A673 (cell line): ENCODE measurements around the gene ABCB8. TPM values are rescaled to one million over a fixed set of nuclear protein-coding genes. Genes with fewer than 3 reads are reported as not detected.

ENCODE experiments used
- BruUV-seq: library from RNA; stranded (reverse); fragments of 400-500 nt; replicated peaks from 2 replicates; lab custom pipeline; 2021; lab: Mats Ljungman, UMichigan
- CTCF ChIA-PET: fragments of 300-600 bp; sonication (Branson Sonifier 250); formaldehyde crosslinking; loops from one replicate; lab custom pipeline; 2022; ENCODE audit warnings: antibody characterized with exemption; lab: Charles Lee
- POLR2A ChIA-PET: fragments of 300-600 bp; sonication (Branson Sonifier 250); formaldehyde crosslinking; loops from one replicate; lab custom pipeline; 2022; ENCODE audit warnings: antibody characterized with exemption; ENCODE audit not compliant: low non-redundant PET; lab: Charles Lee
- DNase-seq: peaks from one replicate; pipeline ENCODE4 v3.0.0-alpha.2; 2015; ENCODE audit warnings: low spot score
- H3K27ac ChIP-seq: fragments of 200-600 bp; sonication (generic); 2 replicates; pipeline ENCODE4 v1.5.1; 2016; ENCODE audit warnings: mixed run types, low read depth, mild to moderate bottlenecking, mixed read lengths, antibody characterized with exemption, low read length; ENCODE audit not compliant: poor library complexity, severe bottlenecking
- H3K27me3 ChIP-seq: fragments of 200-600 bp; sonication (generic); replicated peaks from 2 replicates; pipeline ENCODE4 v1.6.1; 2017; ENCODE audit warnings: mixed run types, low read depth, mild to moderate bottlenecking, mixed read lengths, antibody characterized with exemption, low read length; ENCODE audit not compliant: insufficient read depth, poor library complexity
- H3K36me3 ChIP-seq: fragments of 200-600 bp; sonication (generic); 2 replicates; pipeline ENCODE4 v1.6.1; 2016; ENCODE audit warnings: mixed run types, mild to moderate bottlenecking, mixed read lengths, antibody characterized with exemption, low read length; ENCODE audit not compliant: insufficient read depth, poor library complexity, severe bottlenecking
- H3K4me1 ChIP-seq: fragments of 200-600 bp; sonication (generic); 2 replicates; pipeline ENCODE4 v1.6.1; 2017; ENCODE audit warnings: mixed run types, mild to moderate bottlenecking, mixed read lengths, antibody characterized with exemption, low read length; ENCODE audit not compliant: insufficient read depth, poor library complexity, severe bottlenecking
- H3K4me3 ChIP-seq: fragments of 200-600 bp; sonication (generic); 2 replicates; pipeline ENCODE4 v1.5.1; 2016; ENCODE audit warnings: low read depth, mixed run types, mild to moderate bottlenecking, mixed read lengths, low read length; ENCODE audit not compliant: poor library complexity, severe bottlenecking
- H3K9me3 ChIP-seq: fragments of 200-600 bp; sonication (generic); 2 replicates; pipeline ENCODE4 v1.6.1; 2016; ENCODE audit warnings: mixed run types, low read depth, mild to moderate bottlenecking, mixed read lengths, antibody characterized with exemption, low read length; ENCODE audit not compliant: poor library complexity, severe bottlenecking
- EZH2 ChIP-seq: fragments of 200-600 bp; sonication (generic); IDR thresholded peaks from 2 replicates; pipeline ENCODE4 v1.6.1; 2017; ENCODE audit warnings: borderline replicate concordance, low read depth, mild to moderate bottlenecking, mixed read lengths, antibody characterized with exemption, low read length; ENCODE audit not compliant: poor library complexity, severe bottlenecking
- intact Hi-C: fragments of 100-400 bp; cut with micrococcal nuclease; formaldehyde crosslinking; loops from one replicate; pipeline ENCODE4 v1.10.0; 2022; ENCODE audit not compliant: unreplicated experiment
- total RNA-seq: library from RNA; stranded (reverse); gene quantifications from 2 replicates; pipeline ENCODE4 v1.2.3, GENCODE V29; 2021
- TF ChIP-seq, protein P1 (sequence below): fragments of 300-800, 200-600 bp; sonication (generic); conservative IDR thresholded peaks from 2 replicates; pipeline ENCODE4 v1.5.1; 2017; ENCODE audit warnings: low read depth, mild to moderate bottlenecking, antibody characterized with exemption, low read length, moderate library complexity, mixed read lengths

Gene ABCB8
- total RNA-seq, 1 experiment from 2014 or later, result 50.9 TPM

DNA sequence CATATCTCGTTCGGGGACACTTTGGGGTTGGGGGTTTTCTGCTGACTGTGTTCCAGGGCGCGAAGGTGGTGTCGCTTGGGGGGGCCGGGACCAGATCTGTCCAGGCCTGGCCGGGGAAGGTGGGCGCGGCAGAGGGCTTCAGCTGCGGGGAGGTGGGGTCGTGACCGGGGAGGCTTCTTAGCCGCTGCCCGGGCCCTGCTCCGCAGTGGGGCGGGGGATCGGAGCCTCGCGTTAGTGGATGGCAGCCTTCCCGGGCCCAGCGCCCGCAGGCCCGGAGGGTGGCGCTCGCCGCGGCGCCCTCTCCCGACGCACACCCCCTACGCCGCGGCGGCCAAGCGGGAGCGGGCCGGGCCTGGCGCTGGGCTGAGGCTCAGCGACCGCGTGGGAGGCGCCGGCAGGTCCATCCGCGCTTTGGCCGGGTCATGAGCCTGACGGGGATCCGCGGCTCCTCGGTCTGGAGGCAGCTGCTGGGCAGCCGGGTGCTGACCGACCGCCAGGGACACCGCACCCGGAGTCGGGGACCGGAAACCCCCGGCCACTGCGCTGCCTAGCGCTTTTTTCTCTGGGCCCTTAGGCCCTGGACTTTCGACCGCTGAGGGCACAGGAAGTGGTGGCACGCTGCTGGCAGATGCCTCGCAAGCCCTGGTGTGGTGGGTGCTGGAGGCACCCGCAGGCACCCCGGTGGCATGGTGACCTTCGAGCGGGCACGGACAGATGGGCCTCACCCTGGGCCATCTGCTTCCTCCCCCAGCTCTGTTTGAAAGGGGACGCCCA lies 59.2 kb downstream of the ABCB8 start:
- H3K9me3 ChIP-seq, result no peaks in the 10 kb centered on the region
- H3K27me3 ChIP-seq, result no peaks in the 10 kb centered on the region
- H3K36me3 ChIP-seq, result peaks cover 13% of the 10 kb centered on the region
- peak overlapping the region; percentile 95 for H3K4me3 ChIP-seq
- DNase-seq, result peak; percentile 72
- no peak for TF ChIP-seq EZH2
- TF ChIP-seq, protein P1, sequence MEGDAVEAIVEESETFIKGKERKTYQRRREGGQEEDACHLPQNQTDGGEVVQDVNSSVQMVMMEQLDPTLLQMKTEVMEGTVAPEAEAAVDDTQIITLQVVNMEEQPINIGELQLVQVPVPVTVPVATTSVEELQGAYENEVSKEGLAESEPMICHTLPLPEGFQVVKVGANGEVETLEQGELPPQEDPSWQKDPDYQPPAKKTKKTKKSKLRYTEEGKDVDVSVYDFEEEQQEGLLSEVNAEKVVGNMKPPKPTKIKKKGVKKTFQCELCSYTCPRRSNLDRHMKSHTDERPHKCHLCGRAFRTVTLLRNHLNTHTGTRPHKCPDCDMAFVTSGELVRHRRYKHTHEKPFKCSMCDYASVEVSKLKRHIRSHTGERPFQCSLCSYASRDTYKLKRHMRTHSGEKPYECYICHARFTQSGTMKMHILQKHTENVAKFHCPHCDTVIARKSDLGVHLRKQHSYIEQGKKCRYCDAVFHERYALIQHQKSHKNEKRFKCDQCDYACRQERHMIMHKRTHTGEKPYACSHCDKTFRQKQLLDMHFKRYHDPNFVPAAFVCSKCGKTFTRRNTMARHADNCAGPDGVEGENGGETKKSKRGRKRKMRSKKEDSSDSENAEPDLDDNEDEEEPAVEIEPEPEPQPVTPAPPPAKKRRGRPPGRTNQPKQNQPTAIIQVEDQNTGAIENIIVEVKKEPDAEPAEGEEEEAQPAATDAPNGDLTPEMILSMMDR, result peak; percentile 51
- H3K27ac ChIP-seq, result peak overlapping the region; percentile 92
- intact Hi-C loops, result no loop called here
- CTCF ChIA-PET, result no interaction called here
- no TSS peak for BruUV-seq
- peaks cover 29% of the 10 kb centered on the region for H3K4me1 ChIP-seq
- POLR2A ChIA-PET, result no interaction called here

DNA sequence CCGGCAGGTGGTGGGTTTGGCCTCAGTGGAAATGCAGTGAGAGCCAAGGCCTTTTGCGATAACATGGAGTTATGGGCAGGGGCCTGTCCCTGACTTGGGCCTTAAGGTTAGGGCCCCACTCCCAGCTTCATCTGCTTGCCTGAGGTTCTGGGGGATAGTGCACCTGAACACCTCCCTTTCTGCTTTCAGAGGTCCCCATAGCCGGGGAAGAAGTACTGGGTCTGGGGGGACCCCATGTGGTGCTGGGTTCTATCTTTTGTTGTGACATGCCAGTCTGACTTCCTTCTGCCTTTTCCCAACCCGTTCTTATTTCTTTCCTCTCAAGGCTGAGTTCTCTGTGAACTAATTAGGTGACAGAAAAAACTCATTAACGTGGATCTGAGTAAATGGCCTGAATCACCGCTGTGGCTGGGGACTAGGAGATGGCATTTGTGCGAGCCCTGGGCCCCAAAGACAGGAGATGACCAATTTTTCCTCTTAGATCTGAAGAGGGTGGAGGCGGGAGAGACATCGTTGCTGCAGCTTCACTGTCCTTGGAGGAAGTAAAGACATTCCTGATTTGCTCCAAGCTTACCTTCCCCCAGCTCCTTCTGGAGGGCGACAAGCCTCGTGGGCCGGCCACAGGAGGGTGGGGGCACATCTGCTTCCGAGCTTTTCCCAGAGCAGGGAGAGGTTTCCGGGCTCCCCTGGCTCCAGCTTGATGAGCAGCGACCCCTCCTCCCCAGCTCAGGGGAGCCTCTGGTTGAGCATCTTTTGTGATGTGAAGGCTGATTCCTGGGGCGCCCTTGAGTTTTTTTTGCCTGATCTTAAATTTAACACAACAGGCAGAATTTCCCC lies 60.0 kb downstream of the ABCB8 start:
- TSS peak; percentile 26 for BruUV-seq
- Histone ChIP-seq H3K27ac (peak overlapping the region; percentile 92), H3K4me3 (peak overlapping the region; percentile 95), H3K4me1 (peaks cover 25% of the 10 kb centered on the region), H3K27me3 (no peaks in the 10 kb centered on the region), H3K36me3 (peaks cover 15% of the 10 kb centered on the region), H3K9me3 (no peaks in the 10 kb centered on the region)
- intact Hi-C loops, result no loop called here
- ChIA-PET CTCF (no interaction called here), POLR2A (no interaction called here)
- no peak for DNase-seq
- TF ChIP-seq, protein P1, result no peak
- no peak for TF ChIP-seq EZH2

DNA sequence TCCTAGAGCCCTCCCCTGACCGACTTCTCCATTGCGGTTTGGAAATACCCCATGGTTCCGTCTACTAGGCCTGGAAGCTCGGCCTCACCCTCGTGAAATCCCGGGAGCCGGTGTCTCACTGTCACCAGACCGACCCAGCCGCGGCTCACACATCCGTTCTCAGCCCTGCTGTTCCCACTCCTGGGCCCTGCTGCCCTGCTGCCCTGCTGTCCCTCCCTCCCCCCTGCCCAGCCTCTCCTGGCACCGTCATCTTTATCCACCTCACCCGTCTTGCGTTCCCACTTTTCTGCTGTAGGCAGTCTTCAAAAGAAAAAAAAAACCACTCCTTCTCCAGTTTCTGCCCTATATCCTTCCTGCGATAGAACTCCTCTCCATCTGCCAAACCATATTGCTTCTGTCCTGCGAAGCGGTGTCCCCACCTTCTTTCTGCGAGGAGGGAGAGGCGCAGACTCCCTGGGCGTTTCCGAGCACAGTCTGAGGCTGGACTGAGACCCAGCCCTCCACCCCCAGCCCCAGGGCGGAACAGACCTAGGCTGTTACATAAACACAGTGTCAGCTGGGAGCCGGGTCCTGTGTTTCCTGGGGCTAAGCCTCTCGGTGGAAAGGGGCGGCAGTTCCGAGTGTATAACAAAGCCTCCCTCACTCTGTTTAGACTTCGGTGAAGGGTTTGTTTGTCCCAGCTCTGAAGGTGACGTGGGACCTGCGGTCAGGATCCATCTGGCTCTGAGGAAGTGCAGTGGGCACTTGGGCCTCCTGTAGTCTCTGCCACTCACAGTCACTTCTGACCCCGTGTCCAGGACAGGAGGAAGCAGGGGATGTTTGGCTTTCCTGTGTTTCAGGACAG lies 60.8 kb downstream of the ABCB8 start:
- BruUV-seq, result no TSS peak
- Histone ChIP-seq H3K4me1 (peaks cover 20% of the 10 kb centered on the region), H3K4me3 (no peak overlapping the region), H3K27me3 (no peaks in the 10 kb centered on the region), H3K27ac (peak overlapping the region; percentile 30), H3K36me3 (peaks cover 18% of the 10 kb centered on the region), H3K9me3 (no peaks in the 10 kb centered on the region)
- DNase-seq, result no peak
- POLR2A ChIA-PET, result no interaction called here
- CTCF ChIA-PET, result no interaction called here
- TF ChIP-seq, protein P1, result no peak
- TF ChIP-seq EZH2, result no peak
- intact Hi-C loops, result no loop called here
